WI38 (cell line): ENCODE measurements around the gene SHE.

ENCODE experiments used
- H3K4me3 ChIP-seq: 2 replicates; pipeline ENCODE4 v1.5.1; 2011; ENCODE audit warnings: low read depth, mild to moderate bottlenecking, control low read depth, low read length
- TF ChIP-seq, protein P1 (sequence below): IDR thresholded peaks from 2 replicates; pipeline ENCODE4 v1.5.1; 2012; ENCODE audit warnings: low read depth, mild to moderate bottlenecking, control low read depth, low read length

SHE gene

DNA sequence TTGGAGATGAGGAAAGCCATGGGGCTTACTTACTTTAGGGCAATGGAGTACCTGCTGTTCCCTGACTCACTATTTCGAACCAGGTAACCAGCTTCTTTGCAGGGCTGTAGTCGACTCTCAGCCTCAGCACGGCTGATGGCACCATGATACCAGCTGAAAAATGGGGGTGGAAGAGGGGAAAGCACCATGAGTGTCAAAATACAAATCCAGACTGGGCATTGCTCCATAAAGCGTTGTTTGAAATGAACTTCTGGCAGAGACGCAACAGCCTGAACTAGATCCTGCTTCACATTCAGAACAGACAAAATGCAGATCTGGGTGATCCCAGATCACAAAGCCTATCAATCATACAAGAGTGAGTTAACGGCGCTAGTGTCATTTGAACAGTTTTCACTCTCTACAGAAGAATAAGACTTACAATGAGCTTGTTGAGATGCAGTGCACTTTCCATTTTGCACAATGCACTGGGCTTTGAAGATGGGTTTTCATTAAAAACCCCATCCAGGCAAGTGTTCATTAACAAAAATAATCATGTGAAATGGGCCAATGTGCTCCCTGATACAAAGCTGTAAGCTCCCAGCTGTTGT is 16.2 kb downstream of the SHE start:
- no peak overlapping the region for H3K4me3 ChIP-seq
- TF ChIP-seq, protein P1, sequence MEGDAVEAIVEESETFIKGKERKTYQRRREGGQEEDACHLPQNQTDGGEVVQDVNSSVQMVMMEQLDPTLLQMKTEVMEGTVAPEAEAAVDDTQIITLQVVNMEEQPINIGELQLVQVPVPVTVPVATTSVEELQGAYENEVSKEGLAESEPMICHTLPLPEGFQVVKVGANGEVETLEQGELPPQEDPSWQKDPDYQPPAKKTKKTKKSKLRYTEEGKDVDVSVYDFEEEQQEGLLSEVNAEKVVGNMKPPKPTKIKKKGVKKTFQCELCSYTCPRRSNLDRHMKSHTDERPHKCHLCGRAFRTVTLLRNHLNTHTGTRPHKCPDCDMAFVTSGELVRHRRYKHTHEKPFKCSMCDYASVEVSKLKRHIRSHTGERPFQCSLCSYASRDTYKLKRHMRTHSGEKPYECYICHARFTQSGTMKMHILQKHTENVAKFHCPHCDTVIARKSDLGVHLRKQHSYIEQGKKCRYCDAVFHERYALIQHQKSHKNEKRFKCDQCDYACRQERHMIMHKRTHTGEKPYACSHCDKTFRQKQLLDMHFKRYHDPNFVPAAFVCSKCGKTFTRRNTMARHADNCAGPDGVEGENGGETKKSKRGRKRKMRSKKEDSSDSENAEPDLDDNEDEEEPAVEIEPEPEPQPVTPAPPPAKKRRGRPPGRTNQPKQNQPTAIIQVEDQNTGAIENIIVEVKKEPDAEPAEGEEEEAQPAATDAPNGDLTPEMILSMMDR = no peak

DNA sequence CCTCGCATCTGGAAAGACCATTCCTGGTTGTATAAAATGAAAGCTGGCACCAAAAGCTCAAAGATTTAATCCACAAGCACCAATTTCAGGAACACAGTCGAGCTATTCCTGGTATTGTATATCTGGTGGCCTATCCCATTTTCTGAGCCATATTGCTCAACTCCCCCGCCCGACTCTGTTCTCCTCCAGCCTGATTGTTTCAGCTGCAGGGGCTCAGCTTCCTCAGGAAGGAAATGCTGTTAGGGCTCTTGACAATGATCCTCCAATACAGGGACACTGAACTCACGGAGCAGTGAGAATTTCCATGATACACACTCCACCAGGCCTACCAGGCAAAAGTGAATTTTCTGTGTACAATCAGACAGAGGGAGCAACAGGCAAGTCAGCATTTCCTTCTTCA is 17.1 kb downstream of the SHE start:
- TF ChIP-seq, protein P1 = no peak
- H3K4me3 ChIP-seq = no peak overlapping the region

DNA sequence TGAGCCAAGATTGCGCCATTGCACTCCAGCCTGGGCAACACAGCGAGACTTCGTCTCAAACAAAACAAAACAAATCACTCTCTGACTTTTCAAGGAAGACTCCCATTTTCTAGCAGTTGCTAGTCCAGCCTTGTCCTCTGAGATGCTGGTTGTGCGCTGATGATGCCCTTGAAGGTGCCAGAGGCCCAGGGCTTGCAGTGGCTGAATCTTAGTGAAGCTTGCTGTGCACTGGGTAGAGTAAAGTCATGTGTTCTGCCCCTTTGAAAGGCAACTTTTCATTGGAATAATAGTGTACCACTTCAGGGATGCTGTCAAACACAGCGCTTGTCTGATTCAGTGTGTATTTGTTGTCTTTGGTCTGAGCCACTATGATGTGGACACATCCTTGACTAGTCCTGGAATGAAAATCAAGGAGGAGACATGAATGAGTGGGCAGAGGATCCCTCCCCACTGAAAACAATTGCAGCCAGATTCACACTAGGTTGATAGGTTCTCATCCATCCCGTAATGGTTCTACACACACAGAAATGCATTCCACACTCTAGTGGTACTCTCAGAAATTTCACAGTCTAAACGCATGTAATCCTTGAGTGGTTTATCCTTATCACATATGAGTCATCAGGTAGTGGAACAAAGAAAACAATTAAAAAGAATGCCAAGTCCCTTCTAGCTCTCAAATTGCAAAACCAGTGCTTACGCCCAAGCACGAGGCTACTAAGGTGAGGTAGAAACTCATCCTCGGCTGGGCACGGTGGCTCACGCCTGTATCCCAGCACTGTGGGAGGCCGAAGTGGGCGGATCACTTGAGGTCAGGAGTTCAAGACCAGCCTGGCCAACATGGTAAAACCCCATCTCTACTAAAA is 18.0 kb downstream of the SHE start:
- TF ChIP-seq, protein P1 = no peak
- no peak overlapping the region for H3K4me3 ChIP-seq

DNA sequence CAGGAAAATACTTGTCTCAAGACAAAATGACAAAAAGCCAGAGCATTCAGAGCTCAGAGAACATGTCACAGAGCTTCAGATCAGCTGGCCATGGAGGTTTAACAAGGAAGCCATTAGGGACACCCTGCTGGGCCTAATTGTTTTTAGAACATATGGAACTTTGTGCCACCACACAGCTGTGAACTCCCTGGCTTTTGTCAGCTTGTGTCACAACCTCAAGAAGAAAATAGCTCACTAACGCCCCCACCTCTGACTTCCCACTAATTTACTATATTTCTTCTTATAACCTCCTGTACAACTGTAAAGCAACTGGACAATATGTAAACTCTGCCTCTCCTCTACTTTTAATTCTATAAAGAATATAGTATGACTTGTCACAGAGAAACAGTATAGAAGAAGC is 21.2 kb downstream of the SHE start:
- TF ChIP-seq, protein P1 = no peak
- no peak overlapping the region for H3K4me3 ChIP-seq

DNA sequence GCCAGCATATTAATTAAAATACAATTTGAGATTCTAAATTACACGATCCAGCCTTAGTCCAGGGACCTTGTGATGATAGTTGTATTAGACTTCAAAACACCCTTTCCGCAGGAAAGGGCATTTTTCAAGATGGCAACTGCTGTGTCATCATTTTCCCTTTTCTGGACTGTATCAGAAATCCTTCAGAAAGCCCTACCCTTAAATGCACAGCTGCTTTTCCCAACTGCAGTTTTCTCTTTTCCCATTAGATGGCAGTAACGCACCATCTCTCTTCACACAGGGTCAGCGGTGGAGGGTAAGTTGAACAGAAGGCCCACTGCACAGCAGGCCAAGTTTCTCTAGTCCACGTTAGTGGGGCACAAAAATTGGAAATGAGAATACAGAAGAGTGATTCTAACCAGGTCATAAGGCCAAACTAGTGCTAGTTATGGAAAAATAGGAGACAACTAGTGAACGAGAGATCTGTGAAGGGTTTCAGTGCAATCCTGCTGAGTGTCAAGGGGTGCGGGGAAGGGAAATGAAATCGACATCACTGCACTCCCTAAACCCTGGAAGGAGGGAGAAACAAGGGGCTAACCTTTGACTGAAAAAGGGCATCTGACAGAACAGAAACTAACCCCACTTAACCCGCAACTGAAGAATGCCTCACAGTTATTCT is 22.3 kb downstream of the SHE start:
- TF ChIP-seq, protein P1 = peak; percentile 88

DNA sequence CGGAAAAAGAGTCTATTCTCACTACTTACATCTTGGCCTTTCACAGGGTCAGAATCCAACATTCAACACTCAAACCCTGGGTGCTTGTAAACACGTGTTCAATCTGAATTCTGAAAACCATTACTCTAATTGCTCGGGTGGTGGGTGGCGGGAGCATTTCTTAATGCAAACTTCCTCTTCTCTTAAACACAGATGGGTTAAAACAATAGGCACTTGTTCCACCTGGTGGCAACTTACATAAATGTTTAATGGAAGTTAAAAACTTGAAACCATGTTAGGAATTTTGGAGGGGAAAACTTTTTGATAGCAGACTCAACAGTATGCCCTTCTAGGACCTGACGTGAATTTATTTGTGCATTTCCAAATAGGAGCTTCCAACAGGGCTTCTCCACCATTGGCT is 23.6 kb downstream of the SHE start:
- no peak overlapping the region for H3K4me3 ChIP-seq
- TF ChIP-seq, protein P1 = no peak

More for the DNA sequence above, 22.3 kb downstream of the SHE start:
- H3K4me3 ChIP-seq = no peak overlapping the region

DNA sequence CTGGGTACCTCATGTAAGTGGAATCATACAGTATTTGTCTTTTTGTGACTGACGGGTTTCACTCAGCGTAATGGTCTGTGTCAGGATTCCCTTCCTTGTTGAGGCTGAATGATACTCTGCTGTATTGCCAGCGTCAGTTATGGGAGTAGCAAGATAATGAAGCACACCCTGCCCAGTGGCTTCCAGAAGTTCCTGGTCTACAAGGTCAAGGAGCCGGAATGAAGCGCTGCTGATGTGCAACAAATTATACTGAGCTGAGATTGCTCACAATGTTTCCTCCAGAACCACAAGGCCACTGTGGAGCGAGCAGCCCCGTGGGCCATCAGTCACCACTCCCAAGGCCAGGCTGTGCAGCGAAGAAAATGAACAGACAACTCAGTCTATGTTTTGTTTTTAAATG is 24.2 kb downstream of the SHE start:
- TF ChIP-seq, protein P1 = no peak
- no peak overlapping the region for H3K4me3 ChIP-seq
